ENCODE results near the gene KCNC1.
A peak's percentile ranks its signal among the peaks of the same experiment; 100 is the strongest.

Gene KCNC1

GRCh38 chr11:17716807-17717206 lies 17.8 kb upstream of the KCNC1 start:
- DNase-seq (ENCODE audit: low spot score), result no peak

GRCh38 chr11:17718015-17718414 lies 16.6 kb upstream of the KCNC1 start:
- no peak for DNase-seq (ENCODE audit: low spot score)

GRCh38 chr11:17718510-17718962 lies 16.0 kb upstream of the KCNC1 start:
- DNase-seq (ENCODE audit: low spot score), result no peak

- no peak for DNase-seq (ENCODE audit: low spot score)
Measured at GRCh38 chr11:17719028-17719937, 15.3 kb upstream of the KCNC1 start, which contains the start of gene MYOD1. MYOD1 (plus strand) TSS chr11:17719571; CDS start chr11:17719783, 212 bp downstream.

GRCh38 chr11:17719938-17720795 lies 14.4 kb upstream of the KCNC1 start:
- no peak for DNase-seq (ENCODE audit: low spot score)

- no peak for DNase-seq (ENCODE audit: low spot score)
Measured at GRCh38 chr11:17720796-17721171, 13.8 kb upstream of the KCNC1 start.

- no peak for DNase-seq (ENCODE audit: low spot score)
Measured at GRCh38 chr11:17721242-17721999, 13.2 kb upstream of the KCNC1 start.

- DNase-seq (ENCODE audit: low spot score), result no peak
Measured at GRCh38 chr11:17722000-17722643, 12.5 kb upstream of the KCNC1 start.

GRCh38 chr11:17724020-17724908 lies 10.3 kb upstream of the KCNC1 start:
- no peak for DNase-seq (ENCODE audit: low spot score)

GRCh38 chr11:17725174-17725573 lies 9.4 kb upstream of the KCNC1 start:
- DNase-seq (ENCODE audit: low spot score), result no peak

- DNase-seq (ENCODE audit: low spot score), result no peak
Measured at GRCh38 chr11:17730137-17730536, 4.4 kb upstream of the KCNC1 start.

GRCh38 chr11:17730608-17731462 lies 3.7 kb upstream of the KCNC1 start:
- peak; percentile 38 for DNase-seq (ENCODE audit: low spot score)

- DNase-seq (ENCODE audit: low spot score), result no peak
Measured at GRCh38 chr11:17733261-17733660, 1.3 kb upstream of the KCNC1 start.

- no peak for DNase-seq (ENCODE audit: low spot score)
Measured at GRCh38 chr11:17734986-17735817, 621 bp downstream of the KCNC1 start.

GRCh38 chr11:17735818-17736578 lies 1.4 kb downstream of the KCNC1 start:
- DNase-seq (ENCODE audit: low spot score), result no peak

- DNase-seq (ENCODE audit: low spot score), result no peak
Measured at GRCh38 chr11:17736579-17736893, 2.0 kb downstream of the KCNC1 start.

GRCh38 chr11:17736930-17737817 lies 2.6 kb downstream of the KCNC1 start:
- DNase-seq (ENCODE audit: low spot score), result no peak

Measured in CD4-positive, alpha-beta T cell treated with Interleukin-15 for 4 hours (primary cell).